HG02870 (cell line): Measurements from ENCODE around the gene HEG1.
A peak's percentile ranks its signal among the peaks of the same experiment; 100 is the strongest.
"Not testable (repeated sequence)": the region's sequence is repeated elsewhere in the genome, so short reads cannot be mapped to it uniquely, and the experiment has no call there.

Source experiments
- ATAC-seq: cut with Tn5 transposase; IDR thresholded peaks from one replicate; pipeline ENCODE4 v1.9.1; 2021; ENCODE audit warnings: mild to moderate bottlenecking, moderate library complexity; ENCODE audit not compliant: unreplicated experiment

HEG1 gene

GRCh38 chr3:124963755-124964154, 92.0 kb downstream of the HEG1 start:
- ATAC-seq = no peak

GRCh38 chr3:124962403-124962940, 93.3 kb downstream of the HEG1 start:
- no peak for ATAC-seq

- ATAC-seq = no peak
These were observed 95.1 kb downstream of the HEG1 start for GRCh38 chr3:124960698-124961097.

- ATAC-seq = no peak
These were observed 95.7 kb downstream of the HEG1 start for GRCh38 chr3:124960105-124960504.

DNA sequence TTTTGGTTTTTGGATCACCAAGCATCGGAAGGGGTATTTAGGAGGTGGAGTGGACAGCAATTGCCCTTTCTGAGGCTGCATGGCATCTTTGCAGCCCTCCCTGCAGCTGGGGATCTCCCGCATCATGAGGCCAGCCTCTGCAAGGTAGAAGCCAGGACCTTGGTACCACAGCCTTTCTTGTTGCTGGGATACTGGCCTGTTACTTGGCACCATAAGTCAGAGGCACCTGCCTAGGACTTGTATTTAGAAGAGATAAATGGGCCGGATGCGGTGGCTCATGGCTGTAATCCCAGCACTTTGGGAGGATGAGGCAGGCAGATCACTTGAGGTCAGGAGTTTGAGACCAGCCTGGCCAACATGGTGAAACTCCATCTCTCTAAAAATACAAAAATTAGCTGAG, 97.8 kb downstream of the HEG1 start:
- not testable (repeated sequence) for ATAC-seq

- ATAC-seq = no peak
These were observed 103.4 kb downstream of the HEG1 start for GRCh38 chr3:124952282-124952855.

GRCh38 chr3:124951511-124952281, 104.1 kb downstream of the HEG1 start:
- no peak for ATAC-seq

DNA sequence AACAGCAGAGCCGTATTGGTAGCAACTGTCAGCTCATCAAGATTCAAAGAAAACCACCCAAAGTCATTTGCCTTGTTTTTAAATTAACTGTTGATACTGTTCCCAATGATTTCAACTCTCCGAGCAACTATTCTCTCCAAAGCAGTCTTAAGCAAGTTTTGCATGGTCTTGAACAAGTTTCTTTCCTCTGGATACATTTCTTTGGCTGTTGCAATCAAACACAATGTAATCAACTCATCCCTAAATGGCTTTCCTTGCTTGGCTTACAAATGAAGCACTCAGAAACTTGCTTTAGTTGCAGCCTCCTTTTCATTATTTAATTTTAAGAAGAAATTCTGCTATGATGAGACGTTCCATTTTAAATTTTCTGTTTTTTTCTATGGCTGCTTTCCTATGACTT, 105.8 kb downstream of the HEG1 start:
- ATAC-seq = no peak

GRCh38 chr3:124942613-124943012, 113.2 kb downstream of the HEG1 start:
- ATAC-seq = no peak

DNA sequence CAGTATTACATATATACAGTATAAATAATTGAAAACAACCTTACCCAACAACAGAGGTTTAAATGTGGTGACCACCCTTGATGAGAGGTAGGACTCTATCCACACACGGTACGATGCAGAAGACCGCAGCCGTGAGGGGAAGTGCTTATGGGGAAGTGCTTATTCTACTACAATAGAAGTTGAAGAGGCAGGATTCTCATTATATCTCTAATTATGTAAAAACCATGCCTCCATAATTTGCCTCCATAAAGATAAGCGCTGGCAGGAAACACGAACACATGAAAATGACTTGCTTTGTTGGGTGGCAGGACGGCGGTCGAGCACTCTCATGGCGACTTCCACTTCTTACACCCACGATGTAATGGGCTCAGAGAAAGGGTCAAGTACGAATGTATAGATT, 114.0 kb downstream of the HEG1 start:
- ATAC-seq = no peak

DNA sequence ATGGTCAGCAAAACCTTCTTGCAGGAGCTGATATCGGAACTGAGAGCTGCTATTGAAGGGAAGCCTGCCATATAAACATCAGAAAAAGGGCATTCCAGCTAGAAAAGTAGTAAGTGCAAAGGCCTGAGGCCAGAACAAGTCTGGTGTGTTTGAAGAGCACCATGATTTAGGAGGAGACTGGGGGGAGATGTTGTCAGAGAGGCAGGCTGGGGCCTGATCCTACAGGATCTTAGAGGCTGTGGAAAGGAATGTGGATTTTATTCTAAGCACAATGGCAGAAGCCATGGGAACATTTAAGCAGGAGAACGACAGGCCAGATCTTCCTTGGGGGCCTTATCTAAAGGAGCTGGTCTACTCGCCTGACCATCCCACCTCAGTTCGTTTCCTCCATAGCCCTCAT, 116.1 kb downstream of the HEG1 start:
- ATAC-seq = no peak

GRCh38 chr3:124938896-124939295, 116.9 kb downstream of the HEG1 start:
- no peak for ATAC-seq

GRCh38 chr3:124937049-124937448, 118.7 kb downstream of the HEG1 start:
- no peak for ATAC-seq

DNA sequence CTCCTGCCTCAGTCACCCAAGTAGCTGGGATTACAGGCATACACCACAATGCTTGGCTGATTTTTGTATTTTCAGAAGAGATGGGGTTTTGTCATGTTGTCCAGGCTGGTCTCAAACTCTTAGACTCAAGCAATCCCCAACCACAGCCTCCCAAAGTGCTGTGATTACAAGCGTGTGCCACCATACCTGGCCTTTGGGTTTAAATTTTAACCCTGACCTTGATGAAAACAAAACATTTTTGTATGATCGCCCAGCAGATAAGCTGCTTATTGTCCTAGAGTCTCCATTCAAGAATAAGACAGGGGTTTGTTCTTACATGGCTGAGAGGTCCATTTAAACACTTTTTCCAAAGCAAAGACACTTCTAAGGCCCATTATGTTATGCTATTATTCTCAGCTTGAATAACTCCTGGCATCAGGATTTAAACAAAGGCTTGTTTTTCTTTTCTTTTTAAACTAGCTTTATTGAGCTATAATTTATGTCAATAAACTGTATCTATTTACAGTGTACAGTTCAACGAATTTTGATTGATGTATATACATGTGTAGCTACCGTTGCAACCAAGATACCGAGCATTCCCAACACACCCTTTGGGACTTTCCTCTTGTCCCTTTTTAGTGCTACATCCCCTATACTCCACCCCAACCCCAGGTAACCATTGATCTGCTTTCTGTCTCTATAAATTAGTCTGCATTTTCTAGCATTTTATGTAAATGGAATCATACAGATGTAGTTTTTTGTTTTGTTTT, 119.8 kb downstream of the HEG1 start:
- no peak for ATAC-seq

- peak; percentile 80 for ATAC-seq
These were observed 120.5 kb downstream of the HEG1 start for GRCh38 chr3:124935264-124935663.

GRCh38 chr3:124934577-124934976, 121.2 kb downstream of the HEG1 start, which contains the start of gene MUC13:
Gene MUC13 (minus strand): TSS chr3:124934751. CDS start chr3:124934712, 39 bp downstream.
- no peak for ATAC-seq

DNA sequence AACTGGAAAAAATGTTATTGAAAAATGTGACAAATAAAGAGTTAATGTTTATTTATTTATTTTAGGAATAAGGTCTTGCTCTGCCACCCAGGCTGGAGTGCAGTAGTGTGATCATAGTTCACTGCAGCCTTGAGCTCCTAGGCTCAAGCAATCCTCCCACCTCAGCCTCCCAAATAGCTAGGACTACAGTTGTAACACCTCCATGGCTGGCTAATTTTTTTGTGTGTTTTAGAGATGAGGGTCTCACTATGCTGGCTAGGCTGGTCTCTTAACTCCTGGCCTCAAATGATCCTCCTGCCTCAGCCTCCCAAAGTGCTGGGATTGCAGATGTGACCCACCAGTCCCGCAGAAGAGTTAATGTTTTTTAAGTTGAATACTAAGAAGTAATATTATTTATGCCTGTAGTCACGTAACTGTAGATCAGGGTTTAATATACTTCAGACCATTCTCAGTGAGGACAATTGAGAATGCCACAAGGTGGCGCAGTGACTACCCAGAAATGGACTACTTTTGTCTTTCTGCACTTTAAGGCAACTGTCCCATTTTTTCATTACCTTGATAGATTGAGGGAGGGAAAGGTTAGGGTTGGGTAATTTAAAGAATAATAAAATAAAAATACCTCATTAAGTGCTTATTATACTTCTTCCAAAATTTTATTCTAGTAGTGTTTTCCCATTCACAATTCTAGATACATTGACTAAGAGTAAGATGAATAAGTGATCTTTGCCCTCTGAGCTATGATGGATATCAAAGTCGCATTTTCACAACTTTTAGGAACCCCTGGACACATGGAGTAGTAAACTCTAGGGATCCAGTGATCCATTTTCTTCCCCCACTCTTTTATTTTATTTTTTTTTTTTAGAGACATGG, 127.2 kb downstream of the HEG1 start:
- ATAC-seq = no peak

- ATAC-seq = peak; percentile 70
These were observed 128.2 kb downstream of the HEG1 start for GRCh38 chr3:124927574-124928045.

- no peak for ATAC-seq
These were observed 129.2 kb downstream of the HEG1 start for GRCh38 chr3:124926426-124927101.

- ATAC-seq = no peak
These were observed 131.1 kb downstream of the HEG1 start for GRCh38 chr3:124924741-124925140.
